ENCODE data around the gene AKR1C2.

DNA sequence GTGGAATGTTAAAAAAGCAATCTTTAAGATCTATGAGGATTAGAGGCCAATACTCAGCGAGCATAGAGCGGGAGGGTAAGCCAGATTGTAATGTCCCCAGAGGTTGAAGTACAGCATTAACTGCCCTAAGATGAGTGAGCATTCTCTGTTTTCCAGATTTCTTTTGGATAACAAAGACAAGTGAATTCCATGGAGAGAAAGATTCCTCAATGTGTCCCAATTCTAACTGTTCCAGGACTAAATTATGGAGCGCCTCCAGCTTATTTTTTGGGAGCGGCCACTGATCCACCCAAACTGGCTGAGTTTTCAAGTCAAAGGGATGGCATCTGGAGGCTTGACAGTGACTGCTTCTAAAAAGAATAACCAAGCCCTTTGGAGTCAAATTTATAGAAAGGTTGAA is 39.3 kb upstream of the AKR1C2 start:
- no peak for TF ChIP-seq EZH2 (IDR thresholded peaks at IDR 0.05)
- TF ChIP-seq, protein P1, sequence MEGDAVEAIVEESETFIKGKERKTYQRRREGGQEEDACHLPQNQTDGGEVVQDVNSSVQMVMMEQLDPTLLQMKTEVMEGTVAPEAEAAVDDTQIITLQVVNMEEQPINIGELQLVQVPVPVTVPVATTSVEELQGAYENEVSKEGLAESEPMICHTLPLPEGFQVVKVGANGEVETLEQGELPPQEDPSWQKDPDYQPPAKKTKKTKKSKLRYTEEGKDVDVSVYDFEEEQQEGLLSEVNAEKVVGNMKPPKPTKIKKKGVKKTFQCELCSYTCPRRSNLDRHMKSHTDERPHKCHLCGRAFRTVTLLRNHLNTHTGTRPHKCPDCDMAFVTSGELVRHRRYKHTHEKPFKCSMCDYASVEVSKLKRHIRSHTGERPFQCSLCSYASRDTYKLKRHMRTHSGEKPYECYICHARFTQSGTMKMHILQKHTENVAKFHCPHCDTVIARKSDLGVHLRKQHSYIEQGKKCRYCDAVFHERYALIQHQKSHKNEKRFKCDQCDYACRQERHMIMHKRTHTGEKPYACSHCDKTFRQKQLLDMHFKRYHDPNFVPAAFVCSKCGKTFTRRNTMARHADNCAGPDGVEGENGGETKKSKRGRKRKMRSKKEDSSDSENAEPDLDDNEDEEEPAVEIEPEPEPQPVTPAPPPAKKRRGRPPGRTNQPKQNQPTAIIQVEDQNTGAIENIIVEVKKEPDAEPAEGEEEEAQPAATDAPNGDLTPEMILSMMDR (IDR thresholded peaks at IDR 0.05) = no peak
- no peak for TF ChIP-seq EZH2phosphoT487 (IDR thresholded peaks at IDR 0.05)
